T-helper 9 cell (primary cell): ENCODE measurements around the gene ACTR6.
"Not testable (repeated sequence)": the region's sequence is repeated elsewhere in the genome, so short reads cannot be mapped to it uniquely, and the experiment has no call there.

Experiments used
- DNase-seq: peaks from one replicate; pipeline ENCODE4 v3.0.0-alpha.2; 2020
- total RNA-seq, 2 donors: gene quantifications; one replicate each; lab custom pipeline; 2026; lab: John Stamatoyannopoulos, UW

Gene ACTR6
- total RNA-seq, result 22.0 to 46.2 reads per million in 2 donors

- DNase-seq, result peak; percentile 99
These were observed at the start of gene ACTR6 for GRCh38 chr12:100200463-100201181. ACTR6 (plus strand) TSS chr12:100200815; CDS start chr12:100200852, 37 bp downstream.

DNA sequence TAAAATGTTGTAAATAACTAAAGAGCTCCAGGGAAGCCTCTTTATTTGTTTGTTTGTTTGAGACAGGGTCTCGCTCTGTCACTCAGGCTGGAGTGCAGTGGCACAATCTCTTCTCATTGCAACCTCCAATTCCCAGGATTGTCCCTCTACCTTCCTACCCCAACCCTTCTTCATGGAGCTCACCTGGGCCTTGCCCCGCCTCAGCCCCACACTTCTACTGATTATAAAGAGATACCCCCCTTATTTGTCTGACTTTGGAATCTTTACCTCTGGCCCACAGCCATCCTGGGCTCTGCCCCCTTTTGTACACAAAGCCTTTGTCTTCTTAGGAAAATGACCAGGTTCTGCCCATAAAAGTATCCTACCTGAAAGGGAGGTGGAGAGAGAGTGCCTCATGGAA is 48.8 kb upstream of the ACTR6 start:
- no peak for DNase-seq

DNA sequence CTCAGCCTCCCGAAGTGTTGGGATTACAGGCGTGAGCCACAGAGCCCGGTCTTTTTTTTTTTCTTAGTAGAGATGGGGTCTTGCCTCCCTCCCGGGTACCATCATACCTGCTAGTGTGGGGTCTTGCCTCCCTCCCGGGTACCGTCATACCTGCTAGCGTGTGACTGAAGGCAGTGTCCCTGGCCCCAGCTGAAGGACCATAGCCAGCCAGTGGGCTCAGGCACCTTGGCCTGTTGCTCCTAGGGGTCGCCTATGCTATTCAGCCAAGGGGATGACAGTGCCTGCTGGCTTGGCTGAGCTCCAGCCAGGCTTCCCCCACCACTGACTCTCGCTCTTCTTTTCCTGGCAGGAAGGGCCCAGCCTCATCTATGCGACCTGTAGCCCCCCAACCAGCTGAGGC is 47.5 kb upstream of the ACTR6 start:
- no peak for DNase-seq

GRCh38 chr12:100154474-100155247 is 46.0 kb upstream of the ACTR6 start:
- DNase-seq, result peak; percentile 67

GRCh38 chr12:100156731-100157426 is 43.7 kb upstream of the ACTR6 start:
- DNase-seq, result no peak

GRCh38 chr12:100157427-100157821 is 43.2 kb upstream of the ACTR6 start:
- no peak for DNase-seq

DNA sequence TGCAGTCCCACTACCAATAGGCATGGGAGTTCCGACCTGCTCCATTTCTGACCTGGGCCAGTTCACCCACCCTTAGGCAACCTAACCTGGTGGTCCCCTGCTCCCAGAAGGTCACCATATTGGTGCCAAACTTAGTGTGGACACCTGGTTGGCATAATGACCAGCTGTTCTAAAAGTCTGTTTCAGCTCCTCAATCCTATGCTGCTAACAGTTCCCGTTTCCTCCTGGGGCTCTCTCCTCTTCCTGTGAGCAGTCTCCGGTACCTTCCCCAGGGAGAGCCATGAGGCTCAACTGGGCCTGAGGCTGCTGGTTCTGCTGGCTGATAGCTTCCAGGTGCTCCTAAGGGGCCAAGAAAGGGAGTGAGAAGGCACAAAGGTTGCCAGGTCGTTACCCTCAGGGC is 42.1 kb upstream of the ACTR6 start:
- no peak for DNase-seq

GRCh38 chr12:100159391-100160104 is 41.1 kb upstream of the ACTR6 start:
- no peak for DNase-seq

GRCh38 chr12:100163416-100164152 is 37.0 kb upstream of the ACTR6 start:
- peak; percentile 51 for DNase-seq

GRCh38 chr12:100164153-100164704 is 36.4 kb upstream of the ACTR6 start:
- DNase-seq, result no peak

GRCh38 chr12:100165356-100165755 is 35.3 kb upstream of the ACTR6 start:
- no peak for DNase-seq

DNA sequence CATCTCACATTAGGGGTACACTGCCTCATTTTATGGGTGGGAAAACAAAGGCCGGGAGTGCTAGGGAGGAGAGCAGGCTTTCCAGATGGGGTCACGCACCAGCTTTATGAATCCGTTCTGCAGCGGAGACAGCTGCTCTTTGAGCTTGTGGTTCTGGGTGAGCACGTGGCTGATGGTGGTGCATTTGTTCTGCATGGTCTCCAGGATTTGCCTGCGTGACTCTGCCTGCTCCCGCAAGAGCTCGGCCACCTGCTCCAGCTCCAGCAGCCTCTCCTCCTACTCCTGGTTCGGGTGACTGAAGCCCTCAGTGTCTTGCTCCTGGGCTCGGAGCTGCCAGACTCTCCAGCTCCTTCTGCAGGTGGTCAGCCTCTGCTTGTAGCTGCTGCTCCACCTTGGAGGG is 34.4 kb upstream of the ACTR6 start:
- no peak for DNase-seq

GRCh38 chr12:100168562-100168961 is 32.1 kb upstream of the ACTR6 start:
- no peak for DNase-seq

DNA sequence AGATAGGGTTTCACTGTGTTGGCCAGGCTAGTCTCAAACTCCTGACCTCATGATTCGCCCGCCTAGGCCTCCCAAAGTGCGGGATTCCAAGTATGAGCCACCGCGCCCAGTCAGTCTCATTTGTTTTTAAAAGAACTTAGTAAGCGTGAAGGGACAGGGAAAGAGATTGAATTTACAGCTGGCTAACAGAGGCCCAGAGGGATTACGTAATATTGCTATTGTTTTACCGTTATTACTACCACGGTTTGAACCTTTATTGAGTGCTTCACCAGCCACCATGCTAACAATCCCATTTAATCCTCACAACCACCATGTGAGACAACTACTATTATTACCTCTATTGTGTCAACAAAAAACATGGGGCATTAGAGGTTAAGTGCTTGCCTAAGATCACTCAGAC is 31.3 kb upstream of the ACTR6 start:
- no peak for DNase-seq

DNA sequence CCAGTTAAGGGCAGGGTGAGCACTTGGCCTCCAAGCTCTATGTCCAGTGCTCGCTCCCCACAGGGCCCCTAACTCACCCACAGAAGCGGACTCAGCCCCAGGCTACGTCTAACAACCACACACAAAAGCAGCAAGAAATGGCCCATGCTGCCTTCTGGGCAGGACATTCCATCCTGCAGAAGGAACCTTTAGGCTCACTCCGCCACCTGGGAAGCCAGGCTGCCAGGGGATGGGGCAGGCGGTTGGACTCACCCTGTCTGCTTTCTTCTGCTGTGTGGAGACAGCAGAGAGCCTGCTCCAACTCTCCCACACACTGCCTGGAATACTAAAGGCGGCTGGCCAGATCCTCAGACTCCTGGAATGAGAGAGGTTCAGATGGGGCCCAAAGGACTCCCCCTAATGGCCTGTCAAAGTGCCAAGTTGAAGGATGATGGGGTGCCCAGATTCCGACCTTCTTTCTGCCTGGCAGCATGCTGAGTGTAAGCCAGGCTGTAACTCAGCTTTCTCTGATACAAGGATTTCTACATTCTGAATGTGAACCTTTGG is 30.2 kb upstream of the ACTR6 start:
- DNase-seq, result no peak

- DNase-seq, result no peak
These were observed 29.4 kb upstream of the ACTR6 start for GRCh38 chr12:100171248-100171647.

DNA sequence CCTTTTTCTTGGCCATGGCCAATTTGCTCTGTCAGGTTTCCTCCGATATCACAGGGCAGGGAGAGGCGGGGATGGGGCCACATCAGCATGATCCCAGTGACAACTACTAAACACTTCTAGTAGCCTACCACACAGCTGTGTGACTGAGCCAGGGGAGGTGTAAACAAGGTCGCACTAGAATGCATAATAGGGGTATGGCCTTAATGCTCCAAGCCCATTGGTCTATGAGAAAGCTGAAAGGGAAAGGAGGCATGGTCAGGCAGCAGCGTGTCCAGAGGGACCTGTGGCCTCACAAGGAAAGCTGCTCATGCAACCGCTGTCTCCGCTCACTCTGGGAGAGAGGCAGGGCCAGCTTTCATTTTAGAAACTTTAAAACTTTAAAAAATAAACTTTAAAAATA is 27.5 kb upstream of the ACTR6 start:
- no peak for DNase-seq

DNA sequence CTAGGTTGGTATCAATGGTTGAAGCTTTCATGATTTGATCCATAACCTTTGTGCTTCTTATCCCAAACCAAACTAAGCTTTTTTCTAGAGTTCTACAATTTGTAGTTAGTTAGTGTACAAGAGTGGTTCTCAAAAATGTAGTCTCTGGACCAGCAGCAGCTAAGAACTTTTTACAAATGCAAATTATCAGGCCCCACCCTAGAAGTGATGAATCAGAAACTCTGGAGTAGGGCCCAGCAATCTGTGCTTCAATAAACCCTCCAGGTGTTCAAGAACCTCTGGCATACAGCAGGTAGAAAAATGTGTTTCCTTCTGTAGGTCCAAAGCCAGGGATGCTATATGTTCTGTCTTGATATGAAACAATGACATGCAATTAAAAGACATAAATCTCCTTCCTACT is 26.1 kb upstream of the ACTR6 start:
- DNase-seq, result no peak

DNA sequence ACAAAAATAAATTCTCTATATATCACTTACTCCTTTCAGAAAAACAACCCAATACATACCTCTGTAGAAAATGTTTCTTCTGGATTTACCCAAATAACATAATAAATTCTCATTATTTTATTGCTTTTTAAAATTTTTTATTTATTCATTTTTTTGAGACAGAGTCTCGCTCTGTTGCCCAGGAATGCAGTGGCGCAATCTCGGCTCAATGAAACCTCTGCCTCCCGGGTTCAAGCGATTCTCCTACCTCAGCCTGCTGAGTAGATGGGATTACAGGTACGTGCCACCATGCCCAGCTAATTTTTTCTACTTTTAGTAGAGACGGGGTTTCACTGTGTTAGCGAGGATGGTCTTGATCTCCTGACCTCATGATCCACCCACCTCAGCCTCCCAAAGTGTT is 24.1 kb upstream of the ACTR6 start:
- not testable (repeated sequence) for DNase-seq

GRCh38 chr12:100179252-100179651 is 21.4 kb upstream of the ACTR6 start:
- DNase-seq, result no peak

DNA sequence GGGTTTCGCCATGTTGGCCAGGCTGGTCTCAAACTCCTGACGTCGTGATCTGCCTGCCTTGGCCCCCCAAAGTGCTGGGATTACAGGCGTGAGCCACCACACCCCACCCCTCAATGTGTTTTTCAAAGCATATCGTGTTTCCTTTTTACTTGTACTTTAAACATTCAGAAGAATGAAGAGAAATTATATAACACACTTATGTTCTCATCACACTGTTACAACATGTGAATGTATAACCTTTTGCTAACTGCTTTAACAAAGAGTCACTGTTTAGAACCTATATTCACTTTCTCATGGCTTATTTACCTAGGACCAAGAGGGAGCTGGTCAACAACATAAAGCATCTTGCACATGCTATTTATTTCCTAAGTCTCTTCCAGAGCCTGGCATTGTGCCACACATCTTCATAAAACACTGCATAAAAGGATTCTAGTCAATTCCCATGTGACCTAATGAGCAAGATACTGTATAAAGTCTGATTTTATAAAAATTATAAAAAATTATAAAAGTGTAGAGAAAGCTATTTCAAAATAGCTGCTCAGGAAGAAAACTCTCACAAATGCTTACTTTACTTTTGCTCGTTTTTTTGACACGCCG is 16.0 kb upstream of the ACTR6 start:
- DNase-seq, result no peak
